Activated CD4-positive, alpha-beta T cell treated with anti-CD3 and anti-CD28 coated beads for 36 hours (primary cell): ENCODE results near the gene UNC45A. TPM values are rescaled to one million over a fixed set of nuclear protein-coding genes. Genes with fewer than 3 reads are reported as not detected.
"Not testable (repeated sequence)": the region's sequence is repeated elsewhere in the genome, so short reads cannot be mapped to it uniquely, and the experiment has no call there.

Experiments
- ATAC-seq: fragments of 200-7000 bp; cut with Tn5 transposase; one replicate; pipeline ENCODE4 v1.10.0; 2021; ENCODE audit warnings: mild to moderate bottlenecking, moderate library complexity
- CTCF ChIA-PET: fragments of 350-600 bp; sonication (Branson Sonifier 250); formaldehyde crosslinking; loops from one replicate; lab custom pipeline; 2021; ENCODE audit warnings: antibody characterized with exemption; lab: Charles Lee
- POLR2A ChIA-PET: fragments of 350-600 bp; sonication (Branson Sonifier 250); formaldehyde crosslinking; loops from one replicate; lab custom pipeline; 2021; ENCODE audit warnings: antibody characterized with exemption, inconsistent platforms; lab: Charles Lee
- DNase-seq: peaks from one replicate; pipeline ENCODE4 v3.0.0-alpha.2; 2020
- H3K27ac Mint-ChIP-seq: one replicate; pipeline ENCODE4 v1.8.0; 2021; ENCODE audit warnings: mixed read lengths
- H3K27me3 Mint-ChIP-seq: one replicate; pipeline ENCODE4 v1.8.0; 2021; ENCODE audit warnings: mixed read lengths
- H3K36me3 Mint-ChIP-seq: one replicate; pipeline ENCODE4 v1.8.0; 2021; ENCODE audit warnings: low read depth, mixed read lengths
- H3K4me1 Mint-ChIP-seq: one replicate; pipeline ENCODE4 v1.8.0; 2021; ENCODE audit warnings: mixed read lengths
- H3K4me3 Mint-ChIP-seq: one replicate; pipeline ENCODE4 v1.8.0; 2021; ENCODE audit warnings: mild to moderate bottlenecking, moderate library complexity, mixed read lengths
- H3K9me3 Mint-ChIP-seq: one replicate; pipeline ENCODE4 v1.8.0; 2021; ENCODE audit warnings: low read depth, mixed read lengths
- intact Hi-C, 2 experiments: fragments of 100-400 bp; cut with DNase I in 1 of 2; cut with micrococcal nuclease in 1 of 2; formaldehyde crosslinking; loops; one replicate each; pipeline versions ENCODE4 v1.14.2 to v1.15.1; 2022 to 2024; cut with DNase I, micrococcal nuclease
- total RNA-seq, 2 experiments: library from RNA; stranded (reverse); gene quantifications; one replicate each; pipeline ENCODE4 v1.2.3, GENCODE V29; 2021

Gene UNC45A
- total RNA-seq, 2 experiments from 2014 or later, result 51.4 to 65.6 TPM

- Mint-ChIP-seq H3K4me3 (peak overlapping the region; percentile 74), H3K9me3 (no peaks in the 10 kb centered on the region), H3K4me1 (peaks cover 16% of the 10 kb centered on the region), H3K36me3 (peaks cover 28% of the 10 kb centered on the region), H3K27me3 (no peaks in the 10 kb centered on the region), H3K27ac (peak overlapping the region; percentile 51)
- ChIA-PET CTCF (interaction anchor here (0.6 to 8.6 kb wide), 7 partner anchors 10 to 256 kb away, joined by 3 to 164 read pairs (median 4); partner anchors contain the start of genes HDDC3 and UNC45A), POLR2A (interaction anchor here (0.7 to 2.4 kb wide), 7 partner anchors 15 to 187 kb away, joined by 3 to 15 read pairs (median 9); partner anchors contain the start of genes BLM, HDDC3 and UNC45A)
- DNase-seq (peak; percentile 42), ATAC-seq (no peak)
- intact Hi-C loops, result loop anchor here (1.0 to 5.0 kb wide), 5 partner anchors 26 to 367 kb away; partner anchors contain the start of genes BLM (in 1 of the 2) and HDDC3 (in 1 of the 2)
Measured at GRCh38 chr15:90903733-90904536, 31.1 kb upstream of the UNC45A start.

- intact Hi-C loops, result loop anchor here in 1 of 2 experiments (5.0 kb wide), 1 partner anchor 257 kb away; no protein-coding TSS in a partner anchor
- H3K27me3 Mint-ChIP-seq, result no peaks in the 10 kb centered on the region
- DNase-seq (no peak), ATAC-seq (no peak)
- peaks cover 16% of the 10 kb centered on the region for H3K4me1 Mint-ChIP-seq
- ChIA-PET CTCF (interaction anchor here (0.6 to 8.6 kb wide), 4 partner anchors 8 to 28 kb away, joined by 3 to 164 read pairs (median 3); partner anchors contain the start of genes HDDC3 and UNC45A), POLR2A (interaction anchor here (0.6 kb wide), 2 partner anchors 11 to 28 kb away, joined by 3 read pairs; partner anchors contain the start of gene HDDC3)
- H3K27ac Mint-ChIP-seq, result no peak overlapping the region
- H3K9me3 Mint-ChIP-seq, result no peaks in the 10 kb centered on the region
- H3K4me3 Mint-ChIP-seq, result no peak overlapping the region
- peaks cover 34% of the 10 kb centered on the region for H3K36me3 Mint-ChIP-seq
Measured at GRCh38 chr15:90904746-90905145, 30.3 kb upstream of the UNC45A start.

GRCh38 chr15:90905306-90906180 is 29.5 kb upstream of the UNC45A start:
- H3K4me3 Mint-ChIP-seq, result no peak overlapping the region
- intact Hi-C loops, result no loop called here

GRCh38 chr15:90906181-90906849 is 28.8 kb upstream of the UNC45A start:
- Mint-ChIP-seq H3K4me1 (peaks cover 14% of the 10 kb centered on the region), H3K36me3 (peaks cover 42% of the 10 kb centered on the region)

More at GRCh38 chr15:90905306-90906180, 29.5 kb upstream of the UNC45A start:
- CTCF ChIA-PET, result interaction anchor here (0.6 to 8.6 kb wide), 6 partner anchors 9 to 80 kb away, joined by 3 to 164 read pairs (median 3); partner anchors contain the start of genes HDDC3 and UNC45A
- POLR2A ChIA-PET, result interaction anchor here (0.5 kb wide), 1 partner anchor 1659 kb away, joined by 3 read pairs; no protein-coding TSS in a partner anchor
- H3K27me3 Mint-ChIP-seq, result no peaks in the 10 kb centered on the region
- H3K9me3 Mint-ChIP-seq, result no peaks in the 10 kb centered on the region
- no peak for DNase-seq
- H3K36me3 Mint-ChIP-seq, result peaks cover 38% of the 10 kb centered on the region
- H3K4me1 Mint-ChIP-seq, result peaks cover 16% of the 10 kb centered on the region
- no peak for ATAC-seq
- H3K27ac Mint-ChIP-seq, result no peak overlapping the region

GRCh38 chr15:90907051-90907660 is 27.9 kb upstream of the UNC45A start:
- no peaks in the 10 kb centered on the region for H3K27me3 Mint-ChIP-seq
- ChIA-PET POLR2A (no interaction called here), CTCF (interaction anchor here (8.6 kb wide), 1 partner anchor 25 kb away, joined by 164 read pairs; the partner anchor contains the start of genes HDDC3 and UNC45A)
- H3K4me1 Mint-ChIP-seq, result peaks cover 7% of the 10 kb centered on the region
- no peaks in the 10 kb centered on the region for H3K9me3 Mint-ChIP-seq
- peaks cover 48% of the 10 kb centered on the region for H3K36me3 Mint-ChIP-seq
- no peak for DNase-seq
- H3K4me3 Mint-ChIP-seq, result no peak overlapping the region
- H3K27ac Mint-ChIP-seq, result no peak overlapping the region
- no peak for ATAC-seq
- intact Hi-C loops, result no loop called here

More at GRCh38 chr15:90906181-90906849, 28.8 kb upstream of the UNC45A start:
- POLR2A ChIA-PET, result interaction anchor here (0.5 kb wide), 1 partner anchor 1660 kb away, joined by 3 read pairs; no protein-coding TSS in a partner anchor
- intact Hi-C loops, result no loop called here
- Mint-ChIP-seq H3K27me3 (no peaks in the 10 kb centered on the region), H3K4me3 (no peak overlapping the region), H3K27ac (no peak overlapping the region), H3K9me3 (no peaks in the 10 kb centered on the region)
- DNase-seq (no peak), ATAC-seq (no peak)
- CTCF ChIA-PET, result interaction anchor here (0.7 to 8.6 kb wide), 3 partner anchors 16 to 80 kb away, joined by 3 to 164 read pairs (median 3); partner anchors contain the start of genes HDDC3 and UNC45A

GRCh38 chr15:90907838-90908507 is 27.1 kb upstream of the UNC45A start:
- intact Hi-C loops, result no loop called here
- Mint-ChIP-seq H3K9me3 (no peaks in the 10 kb centered on the region), H3K36me3 (peaks cover 52% of the 10 kb centered on the region), H3K4me3 (no peak overlapping the region), H3K4me1 (peaks cover 7% of the 10 kb centered on the region), H3K27ac (no peak overlapping the region), H3K27me3 (no peaks in the 10 kb centered on the region)
- DNase-seq (no peak), ATAC-seq (no peak)
- ChIA-PET POLR2A (no interaction called here), CTCF (interaction anchor here (0.6 to 0.7 kb wide), 2 partner anchors 11 to 1119 kb away, joined by 3 read pairs; no protein-coding TSS in a partner anchor)

GRCh38 chr15:90909449-90909848 is 25.6 kb upstream of the UNC45A start:
- POLR2A ChIA-PET, H3K27ac Mint-ChIP-seq, intact Hi-C loops, CTCF ChIA-PET, DNase-seq, H3K4me1 Mint-ChIP-seq, H3K27me3 Mint-ChIP-seq, H3K9me3 Mint-ChIP-seq, H3K4me3 Mint-ChIP-seq, ATAC-seq: not testable (repeated sequence)
- peaks cover 65% of the 10 kb centered on the region for H3K36me3 Mint-ChIP-seq

- no peak for DNase-seq
- no peaks in the 10 kb centered on the region for H3K9me3 Mint-ChIP-seq
- ChIA-PET CTCF (interaction anchor here (0.9 kb wide), 1 partner anchor 22 kb away, joined by 3 read pairs; the partner anchor contains the start of gene HDDC3), POLR2A (no interaction called here)
- H3K27ac Mint-ChIP-seq, result no peak overlapping the region
- no peaks in the 10 kb centered on the region for H3K27me3 Mint-ChIP-seq
- ATAC-seq, result no peak
- no peaks in the 10 kb centered on the region for H3K4me1 Mint-ChIP-seq
- no peak overlapping the region for H3K4me3 Mint-ChIP-seq
- intact Hi-C loops, result no loop called here
- peaks cover 66% of the 10 kb centered on the region for H3K36me3 Mint-ChIP-seq
Measured at GRCh38 chr15:90909976-90910375, 25.1 kb upstream of the UNC45A start.

- Mint-ChIP-seq H3K4me3 (no peak overlapping the region), H3K36me3 (peaks cover 64% of the 10 kb centered on the region), H3K27ac (no peak overlapping the region), H3K27me3 (no peaks in the 10 kb centered on the region), H3K9me3 (no peaks in the 10 kb centered on the region), H3K4me1 (no peaks in the 10 kb centered on the region)
- POLR2A ChIA-PET, result no interaction called here
- DNase-seq (no peak), ATAC-seq (no peak)
- intact Hi-C loops, result no loop called here
- CTCF ChIA-PET, result interaction anchor here (0.9 to 1.5 kb wide), 2 partner anchors 21 to 29 kb away, joined by 3 read pairs; partner anchors contain the start of gene HDDC3
Measured at GRCh38 chr15:90910441-90911301, 24.4 kb upstream of the UNC45A start.
